Measurements from ENCODE around the gene EFNA2. TPM values are rescaled to one million over a fixed set of nuclear protein-coding genes. Genes with fewer than 3 reads are reported as not detected.

The EFNA2 gene
- polyA plus RNA-seq, 1 donor (not counting 4 experiments of a cell fraction or from before 2014, with no cell fraction given): not detected

- peak overlapping the region; percentile 9 for H3K9ac ChIP-seq (ENCODE audit: control insufficient read depth, extremely low read depth, insufficient read depth, low read length)
- peaks cover 23% of the 10 kb centered on the region for H3K79me2 ChIP-seq (ENCODE audit: control insufficient read depth, insufficient read depth, low read length)
- H3K4me3 ChIP-seq (ENCODE audit: control insufficient read depth in 2 of 3, extremely low read depth in 1 of 3, insufficient read depth in 2 of 3, low read depth in 1 of 3, low read length in 3 of 3): peak overlapping the region in 2 of 3 experiments; percentile 22 to 48
- H4K20me1 ChIP-seq (ENCODE audit: control insufficient read depth, extremely low read depth, insufficient read depth, low read length): no peaks in the 10 kb centered on the region
- no peaks in the 10 kb centered on the region for H3K9me1 ChIP-seq (ENCODE audit: control insufficient read depth, extremely low read depth, insufficient read depth, low read length)
- H3K9me3 ChIP-seq (ENCODE audit: control insufficient read depth, low read depth, low read length): no peaks in the 10 kb centered on the region
- peak; percentile 55 to 78 (median 74) for TF ChIP-seq CTCF (optimal IDR thresholded peaks at IDR 0.05 in 1 of 3, IDR thresholded peaks at IDR 0.05 in 1 of 3, conservative IDR thresholded peaks at IDR 0.05 in 1 of 3; ENCODE audit: extremely low read depth in 1 of 3, insufficient read depth in 2 of 3, low read length in 3 of 3)
- TF ChIP-seq EZH2 (IDR thresholded peaks at IDR 0.05; ENCODE audit: low read length): no peak
- H3K36me3 ChIP-seq (ENCODE audit: control insufficient read depth in 2 of 2, extremely low read depth in 1 of 2, insufficient read depth in 2 of 2, low read length in 2 of 2): no peaks in the 10 kb centered on the region
- H3K4me2 ChIP-seq (ENCODE audit: control insufficient read depth, extremely low read depth, insufficient read depth, low read depth, low read length): peak overlapping the region; percentile 75
- peak overlapping the region; percentile 77 for H2AFZ ChIP-seq (ENCODE audit: control insufficient read depth, low read length)
- no peak overlapping the region for H3K27ac ChIP-seq (ENCODE audit: control insufficient read depth, insufficient read depth, low read length)
- DNase-seq (ENCODE audit: low read depth, low spot score) (no peak), FAIRE-seq (no peak)
- peaks cover 37% of the 10 kb centered on the region for H3K4me1 ChIP-seq (ENCODE audit: control insufficient read depth, extremely low read depth, insufficient read depth, low read length)
- H3K27me3 ChIP-seq (ENCODE audit: control insufficient read depth, extremely low read depth, insufficient read depth, low read length): no peaks in the 10 kb centered on the region
- dilution Hi-C loops (cut with MboI; ENCODE audit: extremely low pct_ligation_motif_present, low sequenced_read_pairs): no loop called here
These were observed 45.6 kb upstream of the EFNA2 start for GRCh38 chr19:1239796-1240737.

GRCh38 chr19:1240925-1241324 is 44.7 kb upstream of the EFNA2 start:
- no peaks in the 10 kb centered on the region for H3K27me3 ChIP-seq (ENCODE audit: control insufficient read depth, extremely low read depth, insufficient read depth, low read length)
- no peak overlapping the region for H2AFZ ChIP-seq (ENCODE audit: control insufficient read depth, low read length)
- FAIRE-seq (no peak), DNase-seq (ENCODE audit: low read depth, low spot score) (no peak)
- H3K4me3 ChIP-seq (ENCODE audit: control insufficient read depth in 2 of 3, extremely low read depth in 1 of 3, insufficient read depth in 2 of 3, low read depth in 1 of 3, low read length in 3 of 3): peak overlapping the region in 2 of 3 experiments; percentile 34 to 84
- no peak overlapping the region for H3K27ac ChIP-seq (ENCODE audit: control insufficient read depth, insufficient read depth, low read length)
- H3K4me1 ChIP-seq (ENCODE audit: control insufficient read depth, extremely low read depth, insufficient read depth, low read length): peaks cover 38% of the 10 kb centered on the region
- peak overlapping the region; percentile 91 for H3K4me2 ChIP-seq (ENCODE audit: control insufficient read depth, extremely low read depth, insufficient read depth, low read depth, low read length)
- H3K36me3 ChIP-seq (ENCODE audit: control insufficient read depth in 2 of 2, extremely low read depth in 1 of 2, insufficient read depth in 2 of 2, low read length in 2 of 2): no peaks in the 10 kb centered on the region
- TF ChIP-seq CTCF (optimal IDR thresholded peaks at IDR 0.05 in 1 of 3, IDR thresholded peaks at IDR 0.05 in 1 of 3, conservative IDR thresholded peaks at IDR 0.05 in 1 of 3; ENCODE audit: extremely low read depth in 1 of 3, insufficient read depth in 2 of 3, low read length in 3 of 3) (no peak), EZH2 (IDR thresholded peaks at IDR 0.05; ENCODE audit: low read length) (no peak)
- dilution Hi-C loops (cut with MboI; ENCODE audit: extremely low pct_ligation_motif_present, low sequenced_read_pairs): no loop called here
- H3K79me2 ChIP-seq (ENCODE audit: control insufficient read depth, insufficient read depth, low read length): peaks cover 23% of the 10 kb centered on the region
- H3K9ac ChIP-seq (ENCODE audit: control insufficient read depth, extremely low read depth, insufficient read depth, low read length): peak overlapping the region; percentile 79
- H3K9me1 ChIP-seq (ENCODE audit: control insufficient read depth, extremely low read depth, insufficient read depth, low read length): no peaks in the 10 kb centered on the region
- H4K20me1 ChIP-seq (ENCODE audit: control insufficient read depth, extremely low read depth, insufficient read depth, low read length): no peaks in the 10 kb centered on the region
- no peaks in the 10 kb centered on the region for H3K9me3 ChIP-seq (ENCODE audit: control insufficient read depth, low read depth, low read length)
